CD4-positive, alpha-beta T cell treated with Interferon alpha-2 for 1 hour (primary cell): Measurements from ENCODE around the gene MCRIP2.
"Not testable (repeated sequence)": the region's sequence is repeated elsewhere in the genome, so short reads cannot be mapped to it uniquely, and the experiment has no call there.

Source experiments
- DNase-seq, 2 donors: peaks; one replicate each; pipeline ENCODE4 v3.0.0-alpha.2; 2020 to 2022

The MCRIP2 gene

GRCh38 chr16:683396-684070, 41.9 kb downstream of the MCRIP2 start:
- no peak for DNase-seq

GRCh38 chr16:684071-684794, 42.6 kb downstream of the MCRIP2 start, which contains the start of gene JMJD8:
TSS of gene JMJD8 (minus strand) at chr16:684334. CDS start at chr16:684319, 15 bp downstream.
- DNase-seq = peak; percentile 97 to 98

GRCh38 chr16:684961-685696, 43.5 kb downstream of the MCRIP2 start:
- no peak for DNase-seq

- no peak for DNase-seq
Observed at GRCh38 chr16:685967-686366, 44.3 kb downstream of the MCRIP2 start.

- no peak for DNase-seq
Observed at GRCh38 chr16:686459-687260, 45.0 kb downstream of the MCRIP2 start.

GRCh38 chr16:687499-687898, 45.9 kb downstream of the MCRIP2 start:
- DNase-seq = no peak

GRCh38 chr16:689175-689897, 47.7 kb downstream of the MCRIP2 start:
- no peak for DNase-seq

- not testable (repeated sequence) for DNase-seq
Observed at GRCh38 chr16:691242-691641, 49.6 kb downstream of the MCRIP2 start.

- DNase-seq = no peak
Observed at GRCh38 chr16:692356-693108, 50.9 kb downstream of the MCRIP2 start.

GRCh38 chr16:693364-693763, 51.7 kb downstream of the MCRIP2 start:
- DNase-seq = no peak

GRCh38 chr16:693766-694165, 52.1 kb downstream of the MCRIP2 start:
- DNase-seq = no peak

GRCh38 chr16:694187-694862, 52.7 kb downstream of the MCRIP2 start:
- no peak for DNase-seq

- no peak for DNase-seq
Observed at GRCh38 chr16:694863-695354, 53.3 kb downstream of the MCRIP2 start.

- DNase-seq = peak; percentile 57 to 78
Observed at GRCh38 chr16:695355-696089, 53.9 kb downstream of the MCRIP2 start.
